ENCODE results near the gene CFAP92.
A peak's percentile ranks its signal among the peaks of the same experiment; 100 is the strongest.

Gene CFAP92

GRCh38 chr3:128874481-128875180, 119.2 kb downstream of the CFAP92 start:
- no peak overlapping the region for H3K4me3 ChIP-seq (ENCODE audit: low read depth, low read length)
- CTCF ChIA-PET = interaction anchor here (1.0 kb wide), 1 partner anchor 8 kb away, joined by 3 read pairs; no protein-coding TSS in a partner anchor

GRCh38 chr3:128873244-128874022, 120.4 kb downstream of the CFAP92 start:
- ChIA-PET POLR2A (no interaction called here), CTCF (no interaction called here)
- TF ChIP-seq ZXDB (tag by site-specific recombination; IDR thresholded peaks at IDR 0.05) (no peak), GFI1B (tag by site-specific recombination; IDR thresholded peaks at IDR 0.05) (no peak), ZNF174 (tag by site-specific recombination; IDR thresholded peaks at IDR 0.05) (no peak), ZNF549 (tag by site-specific recombination; IDR thresholded peaks at IDR 0.05) (no peak), ZNF354C (tag by site-specific recombination; IDR thresholded peaks at IDR 0.05; ENCODE audit: borderline replicate concordance, low read depth) (no peak), ZNF660 (tag by site-specific recombination; IDR thresholded peaks at IDR 0.05) (no peak), ZNF133 (tag by site-specific recombination; IDR thresholded peaks at IDR 0.05) (no peak), ZNF623 (tag by site-specific recombination; IDR thresholded peaks at IDR 0.05) (peak; percentile 68)
- Histone ChIP-seq H3K9me3 (ENCODE audit: control insufficient read depth, insufficient read depth, low read depth, low read length) (no peaks in the 10 kb centered on the region), H3K36me3 (ENCODE audit: control insufficient read depth in 2 of 2, insufficient read depth in 1 of 2, low read length in 2 of 2) (peaks cover 0 to 11% of the 10 kb centered on the region in 2 experiments; a peak in 1 of 3 replicates), H3K27ac (ENCODE audit: extremely low read depth, low read depth, low read length) (no peak overlapping the region), H3K4me1 (ENCODE audit: control insufficient read depth, insufficient read depth, low read length) (no peaks in the 10 kb centered on the region), H3K4me3 (ENCODE audit: low read depth, low read length) (no peak overlapping the region)

More at GRCh38 chr3:128874481-128875180, 119.2 kb downstream of the CFAP92 start:
- H3K9me3 ChIP-seq (ENCODE audit: control insufficient read depth, insufficient read depth, low read depth, low read length) = no peaks in the 10 kb centered on the region
- H3K27ac ChIP-seq (ENCODE audit: extremely low read depth, low read depth, low read length) = no peak overlapping the region
- POLR2A ChIA-PET = no interaction called here
- TF ChIP-seq ZNF184 (tag by site-specific recombination; IDR thresholded peaks at IDR 0.05) (no peak), ZNF645 (tag by site-specific recombination; IDR thresholded peaks at IDR 0.05) (no peak), ZNF10 (tag by site-specific recombination; IDR thresholded peaks at IDR 0.05) (no peak), ZNF16 (tag by site-specific recombination; IDR thresholded peaks at IDR 0.05; ENCODE audit: low read depth) (no peak), ZNF664 (tag by site-specific recombination; IDR thresholded peaks at IDR 0.05) (no peak), ZFP37 (tag by site-specific recombination; IDR thresholded peaks at IDR 0.05) (no peak), KLF1 (tag by site-specific recombination; IDR thresholded peaks at IDR 0.05) (no peak), ZNF202 (tag by site-specific recombination; IDR thresholded peaks at IDR 0.05; ENCODE audit: borderline replicate concordance) (no peak), ZNF621 (tag by site-specific recombination; IDR thresholded peaks at IDR 0.05) (no peak)
- no peaks in the 10 kb centered on the region for H3K4me1 ChIP-seq (ENCODE audit: control insufficient read depth, insufficient read depth, low read length)
- peaks cover 0 to 11% of the 10 kb centered on the region in 2 experiments; a peak in 1 of 3 replicates for H3K36me3 ChIP-seq (ENCODE audit: control insufficient read depth in 2 of 2, insufficient read depth in 1 of 2, low read length in 2 of 2)

- ChIA-PET POLR2A (no interaction called here), CTCF (interaction anchor here (0.6 kb wide), 1 partner anchor 28 kb away, joined by 3 read pairs; no protein-coding TSS in a partner anchor)
- H3K4me1 ChIP-seq (ENCODE audit: control insufficient read depth, insufficient read depth, low read length) = no peaks in the 10 kb centered on the region
- H3K4me3 ChIP-seq (ENCODE audit: low read depth, low read length) = no peak overlapping the region
- peaks cover 0 to 11% of the 10 kb centered on the region in 2 experiments; a peak in 1 of 3 replicates for H3K36me3 ChIP-seq (ENCODE audit: control insufficient read depth in 2 of 2, insufficient read depth in 1 of 2, low read length in 2 of 2)
- H3K27ac ChIP-seq (ENCODE audit: extremely low read depth, low read depth, low read length) = no peak overlapping the region
- TF ChIP-seq, protein P1, sequence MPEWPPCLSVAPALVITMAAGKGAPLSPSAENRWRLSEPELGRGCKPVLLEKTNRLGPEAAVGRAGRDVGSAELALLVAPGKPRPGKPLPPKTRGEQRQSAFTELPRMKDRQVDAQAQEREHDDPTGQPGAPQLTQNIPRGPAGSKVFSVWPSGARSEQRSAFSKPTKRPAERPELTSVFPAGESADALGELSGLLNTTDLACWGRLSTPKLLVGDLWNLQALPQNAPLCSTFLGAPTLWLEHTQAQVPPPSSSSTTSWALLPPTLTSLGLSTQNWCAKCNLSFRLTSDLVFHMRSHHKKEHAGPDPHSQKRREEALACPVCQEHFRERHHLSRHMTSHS (tag by site-specific recombination; IDR thresholded peaks at IDR 0.05) = no peak
- no peaks in the 10 kb centered on the region for H3K9me3 ChIP-seq (ENCODE audit: control insufficient read depth, insufficient read depth, low read depth, low read length)
These were observed 121.1 kb downstream of the CFAP92 start for GRCh38 chr3:128872744-128873143.
